Endothelial cell (in vitro differentiated cells): ENCODE measurements around the gene BPI. TPM values are rescaled to one million over a fixed set of nuclear protein-coding genes. Genes with fewer than 3 reads are reported as not detected.

Source experiments
- DNase-seq: peaks from one replicate; pipeline ENCODE4 v3.0.0; 2021; ENCODE audit warnings: low spot score
- H3K27ac Mint-ChIP-seq: one replicate; pipeline ENCODE4 v1.8.0; 2021; ENCODE audit warnings: mixed read lengths, inconsistent platforms; ENCODE audit not compliant: unreplicated experiment
- H3K27me3 Mint-ChIP-seq: one replicate; pipeline ENCODE4 v1.8.0; 2021; ENCODE audit warnings: mild to moderate bottlenecking, moderate library complexity, mixed read lengths, inconsistent platforms; ENCODE audit not compliant: unreplicated experiment
- H3K36me3 Mint-ChIP-seq: one replicate; pipeline ENCODE4 v1.8.0; 2021; ENCODE audit warnings: mild to moderate bottlenecking, low read depth, mixed read lengths, inconsistent platforms; ENCODE audit not compliant: unreplicated experiment
- H3K4me1 Mint-ChIP-seq: one replicate; pipeline ENCODE4 v1.8.0; 2021; ENCODE audit warnings: mild to moderate bottlenecking, mixed read lengths, inconsistent platforms; ENCODE audit not compliant: unreplicated experiment
- H3K4me3 Mint-ChIP-seq: one replicate; pipeline ENCODE4 v1.8.0; 2021; ENCODE audit warnings: mild to moderate bottlenecking, mixed read lengths, inconsistent platforms; ENCODE audit not compliant: unreplicated experiment
- H3K9me3 Mint-ChIP-seq: one replicate; pipeline ENCODE4 v1.8.0; 2021; ENCODE audit warnings: mixed read lengths, inconsistent platforms; ENCODE audit not compliant: unreplicated experiment
- CTCF ChIP-seq: fragments of 200-600 bp; sonication (generic); IDR thresholded peaks from one replicate; pipeline ENCODE4 v1.5.0; 2021; ENCODE audit warnings: antibody characterized with exemption; ENCODE audit not compliant: unreplicated experiment
- total RNA-seq: library from RNA; stranded (reverse); fragmentation: NEBNext Ultra II Directional; extraction: Animal tissue kit (Norgen Biotek cat#: 25700); gene quantifications from one replicate; pipeline ENCODE4 v1.2.1, GENCODE V29; 2021; ENCODE audit not compliant: unreplicated experiment

BPI gene
- total RNA-seq, 1 donor from 2014 or later, result not detected

GRCh38 chr20:38346741-38347140, 42.8 kb downstream of the BPI start:
- no peaks in the 10 kb centered on the region for H3K9me3 Mint-ChIP-seq
- no peak overlapping the region for H3K4me3 Mint-ChIP-seq
- no peak for DNase-seq
- TF ChIP-seq CTCF, result no peak
- H3K4me1 Mint-ChIP-seq, result peaks cover 9% of the 10 kb centered on the region
- H3K27ac Mint-ChIP-seq, result no peak overlapping the region
- no peaks in the 10 kb centered on the region for H3K36me3 Mint-ChIP-seq
- no peaks in the 10 kb centered on the region for H3K27me3 Mint-ChIP-seq

- no peak for DNase-seq
- H3K9me3 Mint-ChIP-seq, result no peaks in the 10 kb centered on the region
Observed at GRCh38 chr20:38349856-38350255, 45.9 kb downstream of the BPI start.

GRCh38 chr20:38350879-38351775, 47.2 kb downstream of the BPI start:
- TF ChIP-seq CTCF, result no peak
- no peak overlapping the region for H3K27ac Mint-ChIP-seq
- no peaks in the 10 kb centered on the region for H3K9me3 Mint-ChIP-seq
- H3K4me3 Mint-ChIP-seq, result no peak overlapping the region
- peaks cover 17% of the 10 kb centered on the region for H3K4me1 Mint-ChIP-seq
- no peak for DNase-seq
- no peaks in the 10 kb centered on the region for H3K36me3 Mint-ChIP-seq
- H3K27me3 Mint-ChIP-seq, result no peaks in the 10 kb centered on the region

More at GRCh38 chr20:38349856-38350255, 45.9 kb downstream of the BPI start:
- TF ChIP-seq CTCF, result no peak
- no peaks in the 10 kb centered on the region for H3K36me3 Mint-ChIP-seq
- H3K27ac Mint-ChIP-seq, result no peak overlapping the region
- H3K4me1 Mint-ChIP-seq, result peaks cover 17% of the 10 kb centered on the region
- no peaks in the 10 kb centered on the region for H3K27me3 Mint-ChIP-seq
- H3K4me3 Mint-ChIP-seq, result no peak overlapping the region

GRCh38 chr20:38353316-38353715, 49.4 kb downstream of the BPI start:
- no peak overlapping the region for H3K4me3 Mint-ChIP-seq
- no peaks in the 10 kb centered on the region for H3K36me3 Mint-ChIP-seq
- DNase-seq, result peak; percentile 26
- no peaks in the 10 kb centered on the region for H3K9me3 Mint-ChIP-seq
- H3K27ac Mint-ChIP-seq, result peak overlapping the region; percentile 61
- H3K27me3 Mint-ChIP-seq, result no peaks in the 10 kb centered on the region
- H3K4me1 Mint-ChIP-seq, result peaks cover 17% of the 10 kb centered on the region
- TF ChIP-seq CTCF, result no peak

GRCh38 chr20:38354227-38354626, 50.3 kb downstream of the BPI start:
- Mint-ChIP-seq H3K27ac (no peak overlapping the region), H3K36me3 (no peaks in the 10 kb centered on the region), H3K27me3 (no peaks in the 10 kb centered on the region), H3K4me3 (no peak overlapping the region), H3K4me1 (peaks cover 17% of the 10 kb centered on the region), H3K9me3 (no peaks in the 10 kb centered on the region)
- no peak for TF ChIP-seq CTCF
- no peak for DNase-seq
